Muscle of back (tissue), 13 donors: ENCODE measurements around the gene GPX3. TPM values are rescaled to one million over a fixed set of nuclear protein-coding genes. Genes with fewer than 3 reads are reported as not detected.
A peak's percentile ranks its signal among the peaks of the same experiment; 100 is the strongest.

Experiments
- DNase-seq, 3 donors: peaks; one replicate each; pipeline versions ENCODE4 v3.0.0 to v3.0.0-alpha.2; 2013
- long read RNA-seq, 9 donors: transcript quantifications; one replicate each; lab custom pipeline, GENCODE V29; 2026
- polyA plus RNA-seq, 10 donors: library from polyadenylated mRNA; unstranded; fragments of 120-200 nt; gene quantifications; one replicate each; pipeline ENCODE4 v1.2.1, GENCODE V29; 2013; ENCODE audit not compliant: insufficient read length in 10 of 10

The GPX3 gene
- 100 to 1,000 TPM in 1 of 10 donors, 10 to 100 TPM in 9; 27.9 to 119 (median 61.5) TPM for polyA plus RNA-seq
- long read RNA-seq, donor 1, transcript GPX3-201 (5 exons, 1,636 nt): major isoform, 37 of 56 reads
- long read RNA-seq, donor 1, partial matches to known transcripts: 13 of 56 reads
- long read RNA-seq, donor 1, other reads (novel, unspliced or antisense): 6 of 56 reads
- long read RNA-seq, donor 2, transcript GPX3-201 (5 exons, 1,636 nt): major isoform, 26 of 26 reads
- long read RNA-seq, donor 2, partial matches to known transcripts: 0 of 26 reads
- long read RNA-seq, donor 2, other reads (novel, unspliced or antisense): 0 of 26 reads
- long read RNA-seq, donor 3: 0 reads
- long read RNA-seq, donor 4, transcript GPX3-201 (5 exons, 1,636 nt): major isoform, 18 of 18 reads
- long read RNA-seq, donor 4, partial matches to known transcripts: 0 of 18 reads
- long read RNA-seq, donor 4, other reads (novel, unspliced or antisense): 0 of 18 reads
- long read RNA-seq, donor 5, transcript GPX3-201 (5 exons, 1,636 nt): major isoform, 57 of 71 reads
- long read RNA-seq, donor 5, partial matches to known transcripts: 12 of 71 reads
- long read RNA-seq, donor 5, other reads (novel, unspliced or antisense): 0 of 71 reads
- long read RNA-seq, donor 6, transcript GPX3-201 (5 exons, 1,636 nt): major isoform, 17 of 17 reads
- long read RNA-seq, donor 6, partial matches to known transcripts: 0 of 17 reads
- long read RNA-seq, donor 6, other reads (novel, unspliced or antisense): 0 of 17 reads
- long read RNA-seq, donor 7, transcript GPX3-201 (5 exons, 1,636 nt): major isoform, 30 of 30 reads
- long read RNA-seq, donor 7, partial matches to known transcripts: 0 of 30 reads
- long read RNA-seq, donor 7, other reads (novel, unspliced or antisense): 0 of 30 reads
- long read RNA-seq, donor 8, transcript GPX3-201 (5 exons, 1,636 nt): major isoform, 9 of 9 reads
- long read RNA-seq, donor 8, partial matches to known transcripts: 0 of 9 reads
- long read RNA-seq, donor 8, other reads (novel, unspliced or antisense): 0 of 9 reads
- long read RNA-seq, donor 9, partial matches to known transcripts: 0 of 4 reads
- long read RNA-seq, donor 9, other reads (novel, unspliced or antisense): 0 of 4 reads

- DNase-seq: peak; percentile 73 to 91 (median 83)
Observed at GRCh38 chr5:151020304-151021110, at the start of gene GPX3. TSS of gene GPX3 (plus strand) at chr5:151020591. CDS start at chr5:151020655, 64 bp downstream.

- DNase-seq: no peak
Observed at GRCh38 chr5:150978590-150978989, 41.8 kb upstream of the GPX3 start.

GRCh38 chr5:150987746-150988145, 32.6 kb upstream of the GPX3 start:
- DNase-seq: no peak

GRCh38 chr5:150989695-150990094, 30.7 kb upstream of the GPX3 start:
- DNase-seq: no peak

- no peak for DNase-seq
Observed at GRCh38 chr5:150992705-150993104, 27.7 kb upstream of the GPX3 start.

GRCh38 chr5:150993422-150993821, 27.0 kb upstream of the GPX3 start:
- no peak for DNase-seq

- no peak for DNase-seq
Observed at GRCh38 chr5:150993826-150994412, 26.5 kb upstream of the GPX3 start.

GRCh38 chr5:150999704-151000442, 20.5 kb upstream of the GPX3 start:
- peak in 1 of 3 donors; percentile 47 for DNase-seq

- no peak for DNase-seq
Observed at GRCh38 chr5:151001436-151001835, 19.0 kb upstream of the GPX3 start.

GRCh38 chr5:151002250-151002649, 18.1 kb upstream of the GPX3 start:
- peak in 2 of 3 donors; percentile 58 to 74 for DNase-seq

GRCh38 chr5:151002681-151003502, 17.5 kb upstream of the GPX3 start:
- DNase-seq: no peak

GRCh38 chr5:151003503-151003860, 16.9 kb upstream of the GPX3 start:
- no peak for DNase-seq

- no peak for DNase-seq
Observed at GRCh38 chr5:151004499-151004898, 15.9 kb upstream of the GPX3 start.

- DNase-seq: peak; percentile 78 to 85 (median 80)
Observed at GRCh38 chr5:151005187-151005949, 15.0 kb upstream of the GPX3 start.

GRCh38 chr5:151005950-151006576, 14.3 kb upstream of the GPX3 start:
- peak; percentile 91 to 97 (median 94) for DNase-seq

- no peak for DNase-seq
Observed at GRCh38 chr5:151006704-151007334, 13.6 kb upstream of the GPX3 start.

GRCh38 chr5:151007430-151008209, 12.8 kb upstream of the GPX3 start:
- peak in 1 of 3 donors; percentile 33 for DNase-seq
